HG03175 (cell line): ENCODE results near the gene COX7B2.

ENCODE experiments used
- ATAC-seq: cut with Tn5 transposase; IDR thresholded peaks from one replicate; pipeline ENCODE4 v1.9.1; 2021; ENCODE audit warnings: mild to moderate bottlenecking, moderate library complexity; ENCODE audit not compliant: unreplicated experiment

COX7B2 gene

DNA sequence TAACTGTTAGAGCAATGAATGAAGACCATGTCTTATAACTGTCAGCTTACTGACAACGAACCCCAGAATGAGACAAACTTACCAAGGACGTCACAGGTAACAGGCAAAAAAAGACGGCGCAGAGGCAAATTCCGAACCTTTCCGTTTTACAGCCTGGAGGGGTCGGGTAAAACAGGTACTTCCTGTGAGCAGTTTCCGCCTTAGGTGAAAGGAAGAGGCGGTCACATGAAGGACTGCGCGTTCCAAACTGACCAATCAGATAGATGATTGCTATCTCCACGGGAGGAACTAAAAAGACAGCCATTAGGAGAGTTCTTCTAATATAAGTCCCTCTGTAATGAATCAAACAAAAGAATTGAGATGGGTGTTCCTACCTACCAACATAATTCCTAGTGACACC, at the start of gene COX7B2:
TSS of gene COX7B2 (minus strand) at position 168 of the 400 bp plus-strand sequence. CDS start 174,053 bp downstream, outside the sequence.
- ATAC-seq = no peak

GRCh38 chr4:46956451-46956850, 47.4 kb upstream of the COX7B2 start:
- ATAC-seq = no peak

- ATAC-seq = no peak
Observed at GRCh38 chr4:46955601-46956000, 46.6 kb upstream of the COX7B2 start.

GRCh38 chr4:46954643-46955042, 45.6 kb upstream of the COX7B2 start:
- no peak for ATAC-seq

- no peak for ATAC-seq
Observed at GRCh38 chr4:46953564-46953963, 44.5 kb upstream of the COX7B2 start.

DNA sequence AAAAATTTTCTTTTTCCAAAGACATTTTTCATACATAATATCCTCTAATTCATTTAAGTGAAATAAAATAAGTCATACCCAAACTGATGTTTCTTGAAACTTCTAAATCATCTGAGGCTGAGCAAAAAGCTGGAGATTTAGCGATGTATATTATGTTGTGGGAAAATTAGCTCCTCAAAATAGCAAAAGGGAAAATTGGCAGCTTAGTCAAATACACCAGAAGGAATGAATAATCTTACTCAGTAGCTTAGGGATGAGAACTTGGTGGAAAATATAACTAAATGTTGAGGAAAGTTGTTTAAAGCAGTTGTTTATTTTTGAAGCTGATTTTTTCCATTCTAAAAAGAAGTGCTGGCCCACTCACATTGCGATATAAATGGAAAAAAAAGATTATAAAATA, 43.4 kb upstream of the COX7B2 start:
- no peak for ATAC-seq

GRCh38 chr4:46950826-46951225, 41.8 kb upstream of the COX7B2 start:
- no peak for ATAC-seq

DNA sequence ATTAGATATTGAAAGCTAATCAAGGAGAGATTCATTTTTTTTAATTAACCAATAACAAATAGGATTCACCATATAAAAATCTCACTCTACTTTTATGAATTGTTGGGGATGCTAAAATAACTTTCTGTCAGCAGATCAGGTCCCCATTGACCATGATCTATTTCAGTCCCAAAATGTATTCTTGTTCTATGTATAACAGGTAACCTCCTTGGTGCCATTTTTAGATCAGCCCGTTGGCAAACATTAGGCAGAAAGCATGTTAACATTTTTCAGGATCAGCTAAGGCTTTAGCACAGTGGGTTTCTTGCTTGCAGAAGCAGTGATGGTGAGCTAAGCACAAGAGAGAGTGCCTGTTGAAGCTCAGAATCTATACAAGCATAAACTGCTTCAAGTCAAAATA, 40.8 kb upstream of the COX7B2 start:
- ATAC-seq = no peak

GRCh38 chr4:46947541-46947940, 38.5 kb upstream of the COX7B2 start:
- ATAC-seq = no peak

GRCh38 chr4:46946919-46947536, 38.0 kb upstream of the COX7B2 start:
- no peak for ATAC-seq

DNA sequence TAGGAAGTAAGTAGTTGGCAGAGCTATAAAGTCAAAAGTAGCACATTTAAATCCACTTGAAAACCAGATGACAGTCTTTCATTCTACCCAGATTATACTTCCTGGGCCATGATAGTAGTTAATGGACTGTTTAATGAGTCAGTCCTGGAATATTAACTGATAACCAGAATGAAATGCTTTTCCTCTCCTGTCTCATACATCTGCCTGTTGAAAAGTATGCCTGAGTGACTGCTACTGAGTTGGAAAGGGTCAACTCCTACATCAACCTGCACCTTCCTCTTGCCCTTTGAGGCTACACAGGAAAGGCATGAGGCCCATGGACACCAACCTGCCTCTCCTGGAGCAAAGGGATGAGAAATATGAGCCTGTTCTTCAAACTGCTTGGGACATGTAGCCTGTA, 36.0 kb upstream of the COX7B2 start:
- ATAC-seq = no peak

DNA sequence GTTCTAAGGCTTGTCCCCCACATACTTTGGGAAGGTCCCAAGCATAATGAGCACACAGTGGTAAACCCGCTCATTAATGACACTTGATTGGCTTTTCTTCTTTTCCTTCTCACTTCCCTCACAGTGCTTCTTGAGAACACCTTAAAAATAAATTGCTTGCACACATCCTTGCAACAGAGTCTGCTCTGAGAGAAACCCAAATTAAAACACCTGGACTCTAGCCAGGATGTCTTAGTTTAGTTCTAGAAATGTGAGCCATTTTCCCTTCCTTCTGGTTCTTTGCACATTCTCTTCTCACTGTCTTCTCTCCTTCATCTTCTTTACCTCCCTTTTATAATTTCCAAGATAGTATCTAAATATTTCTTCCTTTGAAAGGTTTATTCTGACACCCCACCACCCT, 35.3 kb upstream of the COX7B2 start:
- ATAC-seq = no peak

GRCh38 chr4:46937493-46937892, 28.4 kb upstream of the COX7B2 start:
- ATAC-seq = no peak

- ATAC-seq = no peak
Observed at GRCh38 chr4:46934726-46935125, 25.7 kb upstream of the COX7B2 start.

DNA sequence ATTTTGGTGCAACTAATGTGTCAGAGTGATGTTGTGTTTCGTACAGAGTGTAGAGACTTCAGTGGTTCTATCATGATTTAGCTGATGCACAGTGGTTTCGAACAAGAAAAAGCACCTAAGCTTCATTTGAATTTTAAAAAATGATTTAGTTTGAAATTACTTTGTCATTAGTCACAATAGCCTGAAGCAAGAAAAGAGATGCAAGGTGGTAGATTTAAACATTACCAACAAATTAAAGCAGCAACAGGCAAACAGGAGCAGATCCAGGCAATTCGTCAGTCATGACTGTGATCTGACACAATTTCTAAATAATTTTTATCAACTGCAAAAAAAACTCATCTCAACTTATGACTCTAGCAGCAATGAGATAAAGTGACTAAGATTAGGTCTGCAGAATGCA, 24.6 kb upstream of the COX7B2 start:
- no peak for ATAC-seq

GRCh38 chr4:46931981-46932380, 22.9 kb upstream of the COX7B2 start:
- peak; percentile 87 for ATAC-seq

GRCh38 chr4:46930891-46931290, 21.8 kb upstream of the COX7B2 start:
- no peak for ATAC-seq

- ATAC-seq = no peak
Observed at GRCh38 chr4:46927201-46927600, 18.2 kb upstream of the COX7B2 start.

GRCh38 chr4:46924789-46925529, 15.9 kb upstream of the COX7B2 start:
- no peak for ATAC-seq

GRCh38 chr4:46922205-46922604, 13.2 kb upstream of the COX7B2 start:
- no peak for ATAC-seq

- no peak for ATAC-seq
Observed at GRCh38 chr4:46908148-46908547, 897 bp downstream of the COX7B2 start.

DNA sequence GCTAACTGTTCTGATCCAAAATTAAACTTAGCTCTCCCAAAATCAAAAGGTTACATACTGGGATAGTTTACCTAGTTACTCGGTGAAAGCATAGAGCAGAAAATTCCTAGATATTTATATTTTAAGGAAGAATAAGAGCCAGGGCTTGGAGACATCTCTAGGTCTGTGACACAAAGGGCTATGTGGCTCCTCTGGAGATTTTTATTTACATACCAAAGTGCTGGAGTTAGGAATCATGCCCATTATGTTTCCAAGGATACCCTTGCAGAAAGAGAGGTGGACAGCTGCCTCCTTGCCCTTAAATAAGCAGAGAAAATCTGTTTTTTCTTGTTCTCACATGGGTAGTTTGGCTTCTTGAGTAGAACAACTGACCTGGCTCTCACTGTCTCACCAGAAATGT, 9.0 kb downstream of the COX7B2 start:
- no peak for ATAC-seq

DNA sequence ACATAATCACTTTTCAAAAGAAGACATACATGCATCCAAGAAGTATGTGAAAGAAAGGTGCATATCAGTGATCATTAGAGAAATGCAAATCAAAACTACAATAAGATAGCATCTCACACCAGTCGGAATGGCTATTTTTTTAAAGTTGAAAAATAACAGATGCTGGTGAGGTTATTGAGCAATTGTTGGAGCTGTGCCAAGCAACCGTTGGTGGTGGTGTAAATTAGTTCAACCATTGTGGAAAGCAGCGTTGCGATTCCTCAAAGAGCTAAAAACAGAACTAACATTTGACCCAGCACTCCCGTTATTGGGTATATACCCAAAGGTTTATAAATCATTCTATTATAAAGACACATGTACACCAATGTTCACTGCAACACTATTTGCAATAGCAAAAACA, 14.2 kb downstream of the COX7B2 start:
- ATAC-seq = no peak
